K562 (cell line): ENCODE measurements around the gene COA7. TPM values are rescaled to one million over a fixed set of nuclear protein-coding genes. Genes with fewer than 3 reads are reported as not detected.

ENCODE experiments used
- ATAC-seq: fragments of 200-7000 bp; cut with Tn5 transposase; 3 replicates; pipeline ENCODE4 v1.9.1; 2020; ENCODE audit warnings: moderate library complexity
- BruUV-seq: library from RNA; stranded (reverse); fragments of 400-500 nt; replicated peaks from 2 replicates; lab custom pipeline; 2021; lab: Mats Ljungman, UMichigan
- CTCF ChIA-PET: fragments of 300-600 bp; formaldehyde crosslinking; extraction: SDS; loops from one replicate; lab custom pipeline; 2021; ENCODE audit warnings: low intra/inter-chr PET ratio; lab: Yijun Ruan, JAX
- POLR2A ChIA-PET: fragments of 300-600, 350-650 bp; sonication (Branson Sonifier 250); formaldehyde crosslinking; extraction: SDS; loops from one replicate; lab custom pipeline; 2021; ENCODE audit warnings: antibody characterized with exemption, inconsistent platforms; lab: Yijun Ruan, JAX
- DNase-seq, 4 experiments: peaks; one replicate each; pipeline versions ENCODE4 v3.0.0 to v3.0.0-alpha.2; 2011 to 2018; ENCODE audit warnings: low spot score in 3 of 4, mixed read lengths in 3 of 4; ENCODE audit errors: extremely low read depth in 1 of 4
- FAIRE-seq: peaks from 2 replicates; lab custom pipeline; 2011; peaks lifted over from hg19 to GRCh38; lab: Jason Lieb, UNC
- H2AFZ ChIP-seq: 2 replicates; pipeline ENCODE4 v1.6.0; 2011; ENCODE audit warnings: low read depth, low read length, control low read depth, inconsistent platforms
- H3K27ac ChIP-seq: fragments of 200-600 bp; 3 replicates; pipeline ENCODE4 v1.8.0; 2011; ENCODE audit warnings: low read depth, mild to moderate bottlenecking, control low read depth, inconsistent platforms, low read length, moderate library complexity, mixed read lengths; ENCODE audit errors: extremely low read depth
- H3K27me3 ChIP-seq, 2 experiments: fragments of 300-600 bp in 1 of 2; 2 replicates in 1 of 2; 3 replicates in 1 of 2; pipeline versions ENCODE4 v1.6.0 to v1.8.0; 2011; ENCODE audit warnings: inconsistent platforms in 2 of 2, low read length in 2 of 2, mild to moderate bottlenecking in 1 of 2, mixed read lengths in 1 of 2, moderate library complexity in 1 of 2; ENCODE audit not compliant: control insufficient read depth in 2 of 2, insufficient read depth in 2 of 2
- H3K36me3 ChIP-seq: fragments of 300-600 bp; 3 replicates; pipeline ENCODE4 v1.8.0; 2011; ENCODE audit warnings: mild to moderate bottlenecking, low read length, inconsistent platforms; ENCODE audit not compliant: control insufficient read depth, insufficient read depth
- H3K4me1 ChIP-seq, 2 experiments: fragments of 200-600 bp in 1 of 2; replicated peaks in 1 of 2; 2 replicates in 1 of 2; 3 replicates in 1 of 2; pipeline versions ENCODE4 v1.5.1 to v1.8.0; 2011; ENCODE audit warnings: inconsistent platforms in 2 of 2, low read length in 2 of 2, mild to moderate bottlenecking in 1 of 2, mixed read lengths in 1 of 2, moderate library complexity in 1 of 2; ENCODE audit not compliant: control insufficient read depth in 2 of 2, insufficient read depth in 2 of 2
- H3K4me2 ChIP-seq: 2 replicates; pipeline ENCODE4 v1.6.1; 2011; ENCODE audit warnings: low read length, control low read depth, inconsistent platforms, mixed read lengths; ENCODE audit not compliant: insufficient read depth
- H3K4me3 ChIP-seq: fragments of 200-600 bp; sonication (generic), shearing (Covaris generic); 2 replicates; pipeline ENCODE4 v1.5.1; 2016; ENCODE audit warnings: control low read depth, inconsistent platforms
- H3K79me2 ChIP-seq: fragments of 200-600 bp; 3 replicates; pipeline ENCODE4 v1.8.0; 2011; ENCODE audit warnings: low read length, inconsistent platforms; ENCODE audit not compliant: control insufficient read depth, insufficient read depth
- H3K9ac ChIP-seq, 2 experiments: 2 replicates each; pipeline versions ENCODE4 v1.6.0 to v1.6.1; 2011; ENCODE audit warnings: low read depth in 2 of 2, low read length in 2 of 2, control low read depth in 1 of 2, inconsistent platforms in 1 of 2, mild to moderate bottlenecking in 1 of 2, mixed read lengths in 1 of 2; ENCODE audit not compliant: insufficient read depth in 1 of 2
- H3K9me1 ChIP-seq: one replicate; pipeline ENCODE4 v1.6.0; 2011; ENCODE audit warnings: inconsistent platforms, mild to moderate bottlenecking, low read length, moderate library complexity; ENCODE audit not compliant: control insufficient read depth, insufficient read depth
- H3K9me3 ChIP-seq: replicated peaks from 2 replicates; pipeline ENCODE4 v1.5.1; 2011; ENCODE audit warnings: low read depth, low read length, inconsistent platforms; ENCODE audit not compliant: control insufficient read depth, insufficient read depth
- H4K20me1 ChIP-seq: replicated peaks from 2 replicates; pipeline ENCODE4 v1.6.1; 2011; ENCODE audit warnings: low read length, inconsistent platforms, mixed read lengths; ENCODE audit not compliant: control insufficient read depth, insufficient read depth
- BACH1 ChIP-seq: fragments of 200-800 bp; sonication (Bioruptor generic); IDR thresholded peaks from 2 replicates; pipeline ENCODE4 v1.6.1; 2016; ENCODE audit warnings: missing genetic modification characterization, missing compliant biosample characterization
- CREB1 ChIP-seq, 2 experiments: sonication (generic) in 1 of 2; formaldehyde crosslinking in 1 of 2; IDR thresholded peaks; 2 replicates each; pipeline versions ENCODE4 v1.6.1 to v1.8.0; 2012 to 2022; ENCODE audit warnings: inconsistent platforms in 1 of 2, mild to moderate bottlenecking in 1 of 2, missing genetic modification reagents in 1 of 2, moderate library complexity in 1 of 2
- CREM ChIP-seq: IDR thresholded peaks from 2 replicates; pipeline ENCODE4 v1.6.1; 2014; ENCODE audit warnings: antibody characterized with exemption, low read depth
- FOXP4 ChIP-seq: sonication (generic); formaldehyde crosslinking; IDR thresholded peaks from 2 replicates; pipeline ENCODE4 v1.8.0; 2022; ENCODE audit warnings: mild to moderate bottlenecking, missing genetic modification reagents, borderline replicate concordance
- MCM3 ChIP-seq: fragments of 450-650 bp; IDR thresholded peaks from 2 replicates; pipeline ENCODE4 v1.6.1; 2016
- MIER1 ChIP-seq: fragments of 450-650 bp; IDR thresholded peaks from 2 replicates; pipeline ENCODE4 v1.6.1; 2016; ENCODE audit warnings: antibody characterized with exemption, mild to moderate bottlenecking, low read depth
- POLR2A ChIP-seq: fragments of 450-650 bp; conservative IDR thresholded peaks from 2 replicates; pipeline ENCODE4 v1.6.1; 2016
- SRSF7 ChIP-seq: fragments of 200-400 bp; formaldehyde crosslinking; optimal IDR thresholded peaks from 2 replicates; pipeline ENCODE3; 2017; ENCODE audit warnings: mild to moderate bottlenecking, low read depth, low read length
- TFAM ChIP-seq: fragments of 250-450 bp; sonication (Bioruptor Pico); conservative IDR thresholded peaks from 2 replicates; pipeline ENCODE4 v1.5.0; 2021; ENCODE audit warnings: mild to moderate bottlenecking, moderate library complexity
- TFAP4 ChIP-seq: sonication (generic); formaldehyde crosslinking; IDR thresholded peaks from 2 replicates; pipeline ENCODE4 v1.8.0; 2022; ENCODE audit warnings: missing genetic modification reagents, mild to moderate bottlenecking, moderate library complexity, borderline replicate concordance
- THAP7 ChIP-seq: fragments of 250-450 bp; sonication (Bioruptor Pico); IDR thresholded peaks from 2 replicates; pipeline ENCODE4 v1.5.0; 2021
- ZNF75A ChIP-seq: fragments of 450-650 bp; formaldehyde crosslinking; IDR thresholded peaks from 2 replicates; pipeline ENCODE4 v1.4.0; 2020; ENCODE audit warnings: mild to moderate bottlenecking
- ZNF766 ChIP-seq: fragments of 200-800 bp; sonication (Bioruptor generic); conservative IDR thresholded peaks from 2 replicates; pipeline ENCODE4 v1.6.1; 2016; ENCODE audit warnings: missing genetic modification characterization, missing compliant biosample characterization
- ZSCAN29 ChIP-seq: fragments of 450-650 bp; IDR thresholded peaks from 2 replicates; pipeline ENCODE4 v1.6.1; 2017
- WGBS: fragments of 100-300 bp; shearing (Covaris generic); methylation state at CpG from one replicate; pipeline ENCODE4 v1.1.6; 2016; ENCODE audit warnings: low coverage, mixed read lengths; ENCODE audit not compliant: insufficient coverage; ENCODE audit errors: missing lambda C conversion rate; 5-methylcytosine and 5-hydroxymethylcytosine counted together
- in situ Hi-C: fragments of 300-500 bp; cut with MboI; formaldehyde crosslinking; loops from 4 replicates; pipeline ENCODE4 v1.15.0; 2018; ENCODE audit warnings: inconsistent platforms, mixed read lengths
- intact Hi-C: fragments of 100-400 bp; cut with micrococcal nuclease; formaldehyde crosslinking; loops from 2 replicates; pipeline ENCODE4 v1.14.2; 2022
- polyA plus RNA-seq, 8 experiments: library from polyadenylated mRNA; depleted of rRNA in 4 of 8; stranded (reverse) in 5 of 8; unstranded in 3 of 8; fragments of >200 nt; fragmentation: Nextera tagmentation in 2 of 8; fragmentation: Illumina TruSeq in 1 of 8; extraction: Ambion mirVana in 2 of 8; extraction: Trizol in 1 of 8; gene quantifications; 2 replicates each; pipeline versions ENCODE4 v1.2.1 to v1.2.3, GENCODE V29; 2011 to 2014; ENCODE audit warnings: inconsistent platforms in 1 of 8, missing spikeins in 1 of 8
- total RNA-seq, 7 experiments: library from RNA; depleted of rRNA in 6 of 7; stranded (reverse); fragments of >200 nt in 6 of 7; fragmentation: Illumina TruSeq in 2 of 7; extraction: Trizol in 2 of 7; gene quantifications; 2 replicates each; pipeline versions ENCODE4 v1.2.1 to v1.2.3, GENCODE V29; 2011 to 2021; ENCODE audit warnings: low replicate concordance in 1 of 7

COA7 gene
- total and polyA plus RNA-seq, 9 of the 15 experiments (the other 6 are each of a cell fraction or from before 2014, with no cell fraction given), result 19.4 to 82.8 (median 51.0) TPM

- Histone ChIP-seq H3K4me1 (peaks cover 0 to 9% of the 10 kb centered on the region in 2 experiments; a peak in 3 of 5 replicates), H4K20me1 (no peaks in the 10 kb centered on the region), H3K4me2 (no peak overlapping the region), H3K79me2 (no peaks in the 10 kb centered on the region), H3K27me3 (no peaks in the 10 kb centered on the region), H3K4me3 (no peak overlapping the region), H2AFZ (no peak overlapping the region), H3K9me1 (no peaks in the 10 kb centered on the region), H3K27ac (no peak overlapping the region), H3K9ac (no peak overlapping the region), H3K9me3 (no peaks in the 10 kb centered on the region), H3K36me3 (no peaks in the 10 kb centered on the region)
- in situ Hi-C loops, result no loop called here
- whole genome bisulfite sequencing, result 27% methylated on average over 4 of the region's 4 CpGs
- DNase-seq (no peak), ATAC-seq (no peak), FAIRE-seq (no peak)
- POLR2A ChIA-PET, result interaction anchor here (0.6 kb wide), 1 partner anchor 526 kb away, joined by 3 read pairs; no protein-coding TSS in a partner anchor
- BruUV-seq, result no TSS peak
- intact Hi-C loops, result no loop called here
- TF ChIP-seq FOXP4 (CRISPR knock-in tag), result no peak
- no peak for TF ChIP-seq ZNF75A (CRISPR knock-in tag)
- TF ChIP-seq ZNF766 (CRISPR knock-in tag), result no peak
- TF ChIP-seq CREB1 (IDR thresholded peaks at IDR 0.05), result no peak
- no peak for TF ChIP-seq CREB1 (CRISPR knock-in tag; IDR thresholded peaks at IDR 0.05)
- TF ChIP-seq CREM, result no peak
- no peak for TF ChIP-seq TFAP4 (CRISPR knock-in tag)
- no peak for TF ChIP-seq THAP7 (CRISPR knock-in tag)
- TF ChIP-seq SRSF7, result no peak
- no peak for TF ChIP-seq TFAM
- no peak for TF ChIP-seq MCM3
- no peak for TF ChIP-seq BACH1
- no peak for TF ChIP-seq ZSCAN29
- TF ChIP-seq MIER1, result no peak
- TF ChIP-seq POLR2A, result no peak
- TF ChIP-seq, all 486 proteins: peak for 0
- CTCF ChIA-PET, result no interaction called here
Observed at GRCh38 chr1:52641307-52641706, 56.8 kb downstream of the COA7 start.
